GM12865 (cell line): ENCODE results near the gene DEFB131B.
"Not testable (repeated sequence)": the region's sequence is repeated elsewhere in the genome, so short reads cannot be mapped to it uniquely, and the experiment has no call there.

Experiments
- DNase-seq: peaks from one replicate; pipeline ENCODE4 v3.0.0; 2010; ENCODE audit warnings: low read depth
- H3K4me3 ChIP-seq: 2 replicates; pipeline ENCODE4 v1.5.1; 2011; ENCODE audit warnings: mild to moderate bottlenecking, low read depth, low read length, control low read depth
- TF ChIP-seq, protein P1 (sequence below): IDR thresholded peaks from 2 replicates; pipeline ENCODE4 v1.5.1; 2011; ENCODE audit warnings: low read length, control low read depth, low read depth, inconsistent platforms; ENCODE audit not compliant: insufficient read depth; ENCODE audit errors: missing control alignments

The DEFB131B gene

DNA sequence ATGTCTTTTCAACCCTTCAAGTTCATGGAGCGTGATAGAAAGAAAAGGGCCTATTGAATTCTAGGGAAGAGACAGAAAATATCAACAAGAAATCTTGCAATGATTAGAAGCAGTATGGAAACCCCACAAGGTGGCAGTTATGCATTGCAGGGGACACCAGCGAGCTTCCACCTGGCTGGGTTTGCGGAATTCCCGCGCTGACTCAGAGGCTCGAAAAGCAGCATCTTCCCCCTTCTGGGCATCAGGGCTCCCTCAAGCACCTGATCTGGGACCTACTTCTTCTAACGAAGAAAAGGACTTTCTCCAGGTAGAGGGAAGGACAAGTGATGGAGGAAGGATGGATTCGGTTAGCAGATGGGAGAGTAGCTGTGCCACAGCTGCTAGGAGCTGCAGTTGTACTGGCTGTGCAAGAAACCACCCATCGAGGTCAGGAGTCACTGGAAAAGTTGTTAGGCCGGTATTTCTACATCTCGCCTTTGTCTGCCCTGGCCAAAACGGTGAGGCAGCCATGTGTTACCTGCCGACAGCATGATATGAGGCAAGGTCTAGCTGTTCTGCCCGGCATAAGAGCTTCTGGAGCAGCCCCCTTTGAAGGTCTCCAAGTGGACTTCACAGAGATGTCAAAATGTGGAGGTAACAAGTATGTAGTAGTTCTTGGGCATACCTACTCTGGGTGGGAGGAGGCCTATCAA lies 11.1 kb downstream of the DEFB131B start:
- H3K4me3 ChIP-seq, DNase-seq: not testable (repeated sequence)

DNA sequence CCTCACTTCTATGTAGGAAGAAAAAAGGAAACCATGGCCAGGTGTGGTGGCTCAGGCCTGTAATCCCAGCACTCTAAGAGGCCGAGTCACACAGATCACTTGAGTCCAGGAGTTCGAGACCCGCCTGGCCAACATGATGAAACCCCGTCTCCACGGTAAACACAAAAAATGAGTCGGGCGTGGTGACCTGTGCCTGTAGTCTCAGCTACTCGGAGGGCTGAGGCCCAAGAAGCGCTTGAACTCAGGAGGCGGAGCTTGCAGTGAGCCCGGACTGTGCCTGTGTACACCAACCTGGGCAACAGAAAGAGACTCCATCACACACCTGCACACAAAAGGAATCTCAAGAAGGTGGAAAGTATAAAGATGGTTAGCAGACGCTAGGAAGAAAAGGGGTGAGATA lies 17.7 kb downstream of the DEFB131B start:
- H3K4me3 ChIP-seq: no peak overlapping the region
- DNase-seq: no peak
- TF ChIP-seq, protein P1, sequence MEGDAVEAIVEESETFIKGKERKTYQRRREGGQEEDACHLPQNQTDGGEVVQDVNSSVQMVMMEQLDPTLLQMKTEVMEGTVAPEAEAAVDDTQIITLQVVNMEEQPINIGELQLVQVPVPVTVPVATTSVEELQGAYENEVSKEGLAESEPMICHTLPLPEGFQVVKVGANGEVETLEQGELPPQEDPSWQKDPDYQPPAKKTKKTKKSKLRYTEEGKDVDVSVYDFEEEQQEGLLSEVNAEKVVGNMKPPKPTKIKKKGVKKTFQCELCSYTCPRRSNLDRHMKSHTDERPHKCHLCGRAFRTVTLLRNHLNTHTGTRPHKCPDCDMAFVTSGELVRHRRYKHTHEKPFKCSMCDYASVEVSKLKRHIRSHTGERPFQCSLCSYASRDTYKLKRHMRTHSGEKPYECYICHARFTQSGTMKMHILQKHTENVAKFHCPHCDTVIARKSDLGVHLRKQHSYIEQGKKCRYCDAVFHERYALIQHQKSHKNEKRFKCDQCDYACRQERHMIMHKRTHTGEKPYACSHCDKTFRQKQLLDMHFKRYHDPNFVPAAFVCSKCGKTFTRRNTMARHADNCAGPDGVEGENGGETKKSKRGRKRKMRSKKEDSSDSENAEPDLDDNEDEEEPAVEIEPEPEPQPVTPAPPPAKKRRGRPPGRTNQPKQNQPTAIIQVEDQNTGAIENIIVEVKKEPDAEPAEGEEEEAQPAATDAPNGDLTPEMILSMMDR: no peak

DNA sequence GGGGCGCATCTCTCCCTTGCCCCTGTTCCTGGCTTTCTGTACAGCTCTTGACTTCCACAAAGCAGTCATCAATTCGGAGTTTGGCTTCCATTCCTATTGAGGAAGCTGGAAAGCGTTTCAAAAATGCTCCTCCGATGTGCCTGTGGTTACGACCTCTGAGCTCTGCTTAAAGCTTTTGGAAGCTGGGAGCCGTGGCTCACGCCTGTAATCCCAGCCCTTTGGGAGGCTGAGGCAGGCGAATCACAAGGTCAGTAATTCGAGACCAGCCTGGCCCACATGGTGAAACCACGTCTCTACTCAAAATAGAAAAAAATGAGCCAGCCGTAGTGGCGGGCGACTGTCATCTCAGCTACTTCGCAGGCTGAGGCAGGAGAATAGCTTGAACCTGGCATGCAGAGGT lies 22.9 kb downstream of the DEFB131B start:
- not testable (repeated sequence) for H3K4me3 ChIP-seq, DNase-seq

DNA sequence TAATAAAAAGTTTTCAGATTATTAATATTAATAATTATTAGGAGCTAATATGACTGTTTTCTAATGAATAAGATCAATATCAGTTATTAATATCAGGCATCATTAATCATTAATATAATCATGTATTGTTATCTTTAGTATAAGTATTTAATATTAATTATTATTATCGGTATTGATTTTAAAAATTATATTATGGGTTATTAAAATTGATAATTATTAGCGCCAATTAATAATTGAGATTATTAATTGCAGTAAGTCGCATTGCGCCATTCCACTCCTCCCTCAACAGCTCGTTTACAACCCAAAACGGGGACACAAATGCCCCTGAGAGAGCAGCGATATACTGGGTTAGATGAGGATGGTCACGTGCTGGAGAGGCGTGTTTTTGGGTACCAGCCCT lies 30.0 kb downstream of the DEFB131B start:
- no peak overlapping the region for H3K4me3 ChIP-seq
- no peak for DNase-seq
- TF ChIP-seq, protein P1: no peak

DNA sequence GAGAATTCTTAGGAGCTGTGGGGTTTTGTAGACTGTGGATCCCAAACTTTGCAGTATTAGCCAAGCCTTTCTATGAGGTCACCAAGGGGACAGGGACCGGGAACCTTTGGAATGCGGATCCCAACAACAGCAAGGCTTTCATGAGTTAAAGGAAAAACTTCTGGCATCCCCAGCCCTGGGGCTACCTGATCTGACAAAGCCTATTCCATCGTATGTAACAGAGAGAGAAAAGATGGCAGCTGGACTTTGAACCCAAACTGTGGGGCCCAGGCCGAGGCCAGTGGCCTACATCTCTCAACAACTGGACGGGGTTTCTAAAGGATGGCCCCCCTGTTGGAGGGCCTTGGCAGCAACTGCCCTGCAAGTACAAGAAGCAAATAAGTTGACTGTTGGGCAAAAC lies 32.5 kb downstream of the DEFB131B start:
- not testable (repeated sequence) for H3K4me3 ChIP-seq, DNase-seq

DNA sequence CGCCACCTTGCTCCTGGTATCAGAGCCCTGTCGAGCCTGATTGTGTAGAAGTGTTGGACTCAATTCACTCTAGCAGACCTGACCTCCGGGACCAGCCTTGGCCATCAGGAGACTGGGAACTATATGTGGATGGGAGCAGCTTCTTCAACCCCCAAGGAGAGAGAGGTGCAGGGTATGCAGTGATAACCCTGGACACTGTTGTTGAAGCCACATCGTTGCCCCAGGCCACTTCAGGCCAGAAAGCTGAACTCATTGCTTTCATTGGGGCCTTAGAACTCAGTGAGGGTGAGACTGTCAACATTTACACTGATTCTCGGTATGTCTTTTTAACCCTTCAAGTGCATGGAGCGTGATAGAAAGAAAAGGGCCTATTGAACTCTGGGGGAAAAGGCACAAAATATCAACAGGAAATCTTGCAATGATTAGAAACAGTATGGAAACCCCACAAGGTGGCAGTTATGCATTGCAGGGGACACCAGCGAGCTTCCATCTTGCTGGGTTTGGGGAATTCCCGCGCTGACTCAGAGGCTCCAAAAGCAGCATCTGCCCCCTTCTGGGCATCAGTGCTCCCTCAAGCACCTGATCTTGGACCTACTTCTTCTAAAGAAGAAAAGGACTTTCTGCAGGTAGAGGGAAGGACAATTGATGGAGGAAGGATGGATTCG lies 33.2 kb downstream of the DEFB131B start:
- peak; percentile 65 for DNase-seq
- H3K4me3 ChIP-seq: not testable (repeated sequence)
- TF ChIP-seq, protein P1: peak; percentile 43

DNA sequence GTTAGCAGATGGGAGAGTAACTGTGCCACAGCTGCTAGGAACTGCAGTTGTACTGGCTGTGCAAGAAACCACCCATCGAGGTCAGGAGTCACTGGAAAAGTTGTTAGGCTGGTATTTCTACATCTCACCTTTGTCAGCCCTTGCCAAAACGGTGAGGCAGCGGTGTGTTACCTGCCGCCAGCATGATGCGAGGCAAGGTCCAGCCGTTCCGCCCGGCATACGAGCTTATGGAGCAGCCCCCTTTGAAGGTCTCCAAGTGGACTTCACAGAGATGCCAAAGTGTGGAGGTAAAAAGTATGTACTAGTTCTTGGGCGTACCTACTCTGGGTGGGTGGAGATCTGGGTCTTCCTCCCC lies 33.7 kb downstream of the DEFB131B start:
- not testable (repeated sequence) for H3K4me3 ChIP-seq, DNase-seq

DNA sequence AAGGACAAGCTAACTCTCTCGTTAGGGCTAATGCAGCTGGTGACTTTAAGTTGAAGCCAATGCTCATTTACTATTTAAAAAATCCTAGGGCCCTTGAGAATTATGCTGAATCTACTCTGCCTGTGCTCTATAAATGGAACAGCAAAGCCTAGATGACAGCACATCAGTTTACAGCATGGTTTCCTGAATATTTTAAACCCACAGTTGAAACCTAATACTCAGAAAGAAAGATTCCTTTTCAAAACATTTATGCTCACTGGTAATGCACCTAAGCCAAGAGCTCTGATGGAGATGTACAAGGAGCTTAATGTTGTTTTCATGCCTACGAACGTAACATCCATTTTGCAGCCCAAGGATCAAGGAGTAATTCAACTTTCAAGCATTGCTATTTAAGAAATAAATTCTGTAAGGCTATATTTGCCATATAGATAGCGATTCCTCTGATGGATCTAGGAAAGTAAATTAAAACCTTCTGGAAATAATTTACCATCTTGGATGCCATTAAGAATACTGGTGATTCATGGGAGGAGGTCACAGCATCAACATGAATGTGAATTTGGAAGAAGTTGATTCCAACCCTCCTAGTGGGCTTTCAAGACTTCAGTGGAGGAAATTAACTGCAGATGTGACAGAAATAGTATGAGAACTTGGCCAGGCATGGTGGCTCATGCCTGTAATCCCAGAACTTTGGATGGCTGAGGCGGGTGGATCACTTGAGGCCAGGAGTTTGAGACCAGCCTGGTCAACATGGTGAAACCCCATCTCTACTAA lies 35.7 kb downstream of the DEFB131B start:
- TF ChIP-seq, protein P1: no peak
- no peak overlapping the region for H3K4me3 ChIP-seq
- no peak for DNase-seq

DNA sequence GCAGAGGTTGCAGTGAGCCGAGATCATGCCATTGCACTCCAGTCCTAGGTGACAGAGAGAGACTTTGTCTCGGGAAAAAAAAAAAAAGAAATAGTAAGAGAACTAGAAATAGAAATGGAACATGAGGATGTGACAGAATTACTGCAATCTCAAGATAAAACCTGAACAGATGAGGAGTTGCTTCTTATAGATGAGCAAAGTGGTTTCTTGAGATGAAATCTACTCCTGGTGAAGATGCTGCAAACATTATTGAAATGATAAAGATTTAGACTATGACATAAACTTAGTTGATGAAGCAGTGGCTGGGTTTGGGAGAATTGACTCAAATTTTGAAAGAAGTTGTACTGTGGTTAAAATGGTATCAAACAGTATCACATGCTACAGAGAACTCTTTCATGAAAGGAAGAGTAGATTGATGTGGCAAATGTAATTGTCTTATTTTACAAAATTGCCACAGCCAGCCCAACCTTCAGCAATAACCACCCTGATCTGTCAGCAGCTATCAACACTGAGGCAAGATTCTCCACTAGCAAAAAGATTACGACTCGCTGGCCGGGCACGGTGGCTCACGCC lies 36.5 kb downstream of the DEFB131B start:
- no peak overlapping the region for H3K4me3 ChIP-seq

More for the DNA sequence above, 36.5 kb downstream of the DEFB131B start:
- DNase-seq: no peak
- TF ChIP-seq, protein P1: no peak
